NOMO-1 treated with DMSO at 0.1 percent for 48 hours (cell line): ENCODE results near the gene RMND5A.

Experiments used
- DNase-seq: peaks from one replicate; lab custom pipeline; 2025; ENCODE audit not compliant: unreplicated experiment; lab: John Stamatoyannopoulos, UW

The RMND5A gene

DNA sequence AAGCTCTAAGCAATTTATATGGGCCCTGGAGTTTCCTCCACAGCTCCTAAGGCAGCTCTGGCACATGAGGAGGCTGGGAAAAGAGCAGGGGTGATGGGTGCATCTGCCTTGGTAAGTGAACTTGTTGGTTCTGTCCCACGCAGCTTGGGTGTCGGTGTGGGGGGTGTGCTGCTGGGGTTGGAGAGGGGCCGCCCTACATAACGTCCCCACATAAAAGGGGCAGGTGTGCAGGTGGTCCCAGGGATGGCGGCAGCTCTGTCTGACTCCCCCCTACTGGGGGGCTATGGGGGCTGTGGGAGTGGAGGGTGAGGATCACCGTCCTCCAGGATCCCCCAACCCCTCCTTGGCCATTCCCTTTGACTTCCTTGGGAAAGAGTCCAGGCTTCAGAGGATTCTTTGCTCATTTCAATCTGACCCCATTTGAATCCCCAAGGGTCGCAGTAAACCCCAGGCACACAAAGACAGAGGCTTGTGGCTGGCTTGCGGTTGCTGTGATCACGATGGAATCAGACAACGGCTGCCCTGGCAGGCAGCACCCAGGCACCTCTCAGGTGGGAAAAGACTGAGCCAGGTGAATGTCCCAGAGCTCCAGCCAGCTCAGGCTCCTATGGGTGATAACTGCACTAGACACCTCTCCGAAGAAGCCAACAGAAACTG lies 105.1 kb downstream of the RMND5A start:
- no peak for DNase-seq

DNA sequence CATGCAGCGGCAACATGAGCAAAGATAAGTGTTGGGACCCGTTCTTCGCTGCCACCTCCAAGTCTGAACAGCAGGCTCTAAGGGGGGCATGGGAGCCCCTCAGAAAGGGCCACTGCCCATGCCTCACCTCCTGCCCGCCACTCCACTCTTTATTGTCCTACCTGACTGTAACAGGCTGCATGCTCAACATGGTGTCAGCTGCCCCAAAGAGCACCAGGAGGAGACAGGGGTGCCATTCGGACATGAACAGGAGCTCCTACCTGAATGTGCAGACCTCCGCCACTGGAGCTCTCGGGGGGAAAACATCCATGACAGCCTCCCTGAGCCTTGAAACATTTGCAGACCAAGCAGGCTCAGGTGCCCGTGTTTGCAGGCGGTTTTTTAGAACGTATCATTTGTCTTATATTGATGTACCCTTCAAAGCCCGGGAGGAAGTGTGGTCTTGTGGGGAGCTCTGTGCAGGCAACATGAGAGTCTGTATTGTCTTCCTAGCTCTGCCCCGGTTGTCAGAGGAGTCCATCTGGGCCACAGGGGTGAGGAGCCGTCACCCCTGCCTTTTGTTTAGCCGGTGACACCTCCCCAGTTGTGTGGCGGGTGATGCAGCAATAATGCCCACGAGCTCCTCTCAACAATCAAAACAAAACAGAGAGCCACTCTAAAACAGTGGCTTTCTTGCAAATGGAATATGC lies 105.7 kb downstream of the RMND5A start:
- no peak for DNase-seq

DNA sequence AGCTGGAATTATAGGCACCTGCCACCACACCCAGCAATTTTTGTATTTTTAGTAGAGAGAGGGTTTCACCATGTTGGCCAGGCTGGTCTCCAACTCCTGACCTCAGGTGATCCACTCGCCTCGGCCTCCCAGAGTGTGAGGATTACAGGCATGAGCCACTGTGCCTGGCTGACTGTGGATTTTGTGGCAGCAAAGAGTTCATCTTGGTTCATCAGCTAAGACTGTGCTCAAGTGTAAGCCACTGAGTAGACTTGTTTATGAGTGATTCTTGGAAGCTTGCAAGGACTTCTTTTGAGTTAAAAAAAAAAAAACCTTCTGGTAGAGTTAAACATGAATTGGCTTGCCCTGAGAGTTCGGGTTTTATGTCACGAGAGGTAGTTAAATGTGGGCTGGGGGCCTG lies 106.9 kb downstream of the RMND5A start:
- no peak for DNase-seq
